ENCODE measurements around the gene POLE2.

GRCh38 chr14:49692193-49692757, 4.3 kb upstream of the POLE2 start:
- TF ChIP-seq CTCF (IDR thresholded peaks at IDR 0.05) (no peak), TCF7L2 (IDR thresholded peaks at IDR 0.05; ENCODE audit: low read depth, low read length) (no peak), POLR2AphosphoS5 (IDR thresholded peaks at IDR 0.05; ENCODE audit: low read depth, low read length) (no peak), REST (IDR thresholded peaks at IDR 0.05; ENCODE audit: insufficient read depth in 1 of 2, low read depth in 2 of 2, low read length in 1 of 2) (no peak)

Data from Panc1 (cell line).